ENCODE measurements around the gene HELZ2.

HELZ2 gene

GRCh38 chr20:63588641-63589041 lies 14.6 kb upstream of the HELZ2 start:
- no peak for DNase-seq (ENCODE audit: low spot score)
- TF ChIP-seq CTCF (IDR thresholded peaks at IDR 0.05; ENCODE audit: extremely low read depth, missing control alignments): no peak

GRCh38 chr20:63587776-63588591 lies 13.9 kb upstream of the HELZ2 start:
- no peak for TF ChIP-seq CTCF (IDR thresholded peaks at IDR 0.05; ENCODE audit: extremely low read depth, missing control alignments)
- no peak for DNase-seq (ENCODE audit: low spot score)

GRCh38 chr20:63587256-63587655 lies 13.2 kb upstream of the HELZ2 start:
- no peak for DNase-seq (ENCODE audit: low spot score)
- no peak for TF ChIP-seq CTCF (IDR thresholded peaks at IDR 0.05; ENCODE audit: extremely low read depth, missing control alignments)

DNA sequence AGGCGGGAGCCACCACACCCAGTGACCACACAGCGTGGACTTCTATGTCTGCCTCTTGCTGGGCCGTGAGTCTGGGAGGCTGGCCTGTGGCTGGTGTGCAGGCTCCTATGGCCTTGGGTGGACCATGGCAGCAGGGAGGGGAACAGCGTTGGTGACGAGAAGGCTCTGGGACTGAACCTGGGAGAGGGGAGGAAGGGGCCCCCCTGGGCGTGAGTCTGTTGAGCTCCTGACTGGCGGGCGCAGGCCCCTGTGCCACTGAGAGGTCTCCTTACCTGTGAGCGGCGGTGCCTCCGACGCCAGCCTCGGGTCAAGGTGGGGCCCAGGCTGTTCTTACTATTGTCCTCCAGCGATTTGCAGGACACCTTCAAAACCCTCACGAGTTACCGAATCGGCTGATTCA lies 12.8 kb upstream of the HELZ2 start:
- no peak for TF ChIP-seq CTCF (IDR thresholded peaks at IDR 0.05; ENCODE audit: extremely low read depth, missing control alignments)
- no peak for DNase-seq (ENCODE audit: low spot score)

- no peak for TF ChIP-seq CTCF (IDR thresholded peaks at IDR 0.05; ENCODE audit: extremely low read depth, missing control alignments)
- no peak for DNase-seq (ENCODE audit: low spot score)
These were observed 11.9 kb upstream of the HELZ2 start for GRCh38 chr20:63585616-63586565.

- DNase-seq (ENCODE audit: low spot score): no peak
- no peak for TF ChIP-seq CTCF (IDR thresholded peaks at IDR 0.05; ENCODE audit: extremely low read depth, missing control alignments)
These were observed 8.5 kb upstream of the HELZ2 start for GRCh38 chr20:63582382-63583063.
